HG02763 (cell line): ENCODE data around the gene PTTG1.

Experiments
- ATAC-seq: cut with Tn5 transposase; IDR thresholded peaks from one replicate; pipeline ENCODE4 v1.9.1; 2021; ENCODE audit warnings: mild to moderate bottlenecking, moderate library complexity; ENCODE audit not compliant: unreplicated experiment

PTTG1 gene

DNA sequence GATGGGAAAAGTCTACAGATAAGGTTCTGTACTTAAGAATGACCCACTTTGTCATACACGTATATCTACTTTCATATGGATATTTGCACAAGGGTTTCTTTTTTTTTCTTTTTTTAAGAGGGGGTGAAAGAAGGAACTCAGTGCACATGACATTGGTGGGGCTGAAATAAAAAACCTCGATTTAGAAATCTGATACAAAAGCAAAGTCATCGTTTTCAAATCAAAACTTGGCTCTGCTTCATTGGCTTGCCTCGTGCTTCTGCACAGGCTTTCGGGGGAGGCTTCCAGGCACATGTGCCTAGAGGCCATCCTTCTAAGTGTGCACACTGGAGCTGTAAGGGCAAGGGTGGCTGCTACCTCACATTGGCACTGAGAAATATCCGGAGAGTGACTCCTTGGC, 31.1 kb downstream of the PTTG1 start:
- ATAC-seq: no peak

DNA sequence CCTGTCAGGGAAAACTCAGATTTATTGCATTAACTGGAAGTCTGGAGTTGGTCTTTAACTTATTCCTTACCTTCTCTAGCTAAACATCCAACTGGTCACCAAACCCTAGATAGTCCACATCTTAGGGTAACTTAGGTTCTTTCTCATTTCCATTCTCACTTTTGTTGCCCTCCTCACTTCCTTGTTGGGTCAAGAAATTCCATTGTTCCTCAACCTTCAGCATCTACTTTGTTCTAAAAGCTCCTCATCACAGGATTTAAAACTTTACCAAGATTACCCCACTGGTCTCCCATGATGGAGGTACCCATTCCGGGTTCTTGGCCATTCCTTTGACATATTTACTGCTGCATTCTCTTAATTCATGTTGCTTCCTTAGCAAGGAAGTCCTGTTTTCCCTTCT, 32.1 kb downstream of the PTTG1 start:
- ATAC-seq: no peak

DNA sequence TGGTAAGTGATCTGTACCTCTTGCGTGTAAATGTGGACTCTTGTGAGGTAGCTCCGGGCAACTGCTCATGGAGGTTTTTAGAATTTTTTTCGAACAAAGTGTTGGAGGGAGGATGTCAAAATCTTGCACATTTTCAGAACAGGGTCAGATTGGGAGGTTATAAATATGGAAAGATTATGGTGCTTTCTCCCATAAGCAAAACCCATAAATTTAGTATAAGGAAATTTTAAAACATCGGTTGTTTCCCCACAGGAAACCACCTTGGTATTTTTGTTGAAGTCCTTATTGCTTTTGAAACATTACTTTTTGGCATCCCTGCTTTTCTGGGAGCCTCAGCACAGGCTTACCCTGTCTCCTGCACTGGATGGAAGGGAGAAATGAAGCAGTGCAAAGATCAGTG, 33.9 kb downstream of the PTTG1 start:
- no peak for ATAC-seq

DNA sequence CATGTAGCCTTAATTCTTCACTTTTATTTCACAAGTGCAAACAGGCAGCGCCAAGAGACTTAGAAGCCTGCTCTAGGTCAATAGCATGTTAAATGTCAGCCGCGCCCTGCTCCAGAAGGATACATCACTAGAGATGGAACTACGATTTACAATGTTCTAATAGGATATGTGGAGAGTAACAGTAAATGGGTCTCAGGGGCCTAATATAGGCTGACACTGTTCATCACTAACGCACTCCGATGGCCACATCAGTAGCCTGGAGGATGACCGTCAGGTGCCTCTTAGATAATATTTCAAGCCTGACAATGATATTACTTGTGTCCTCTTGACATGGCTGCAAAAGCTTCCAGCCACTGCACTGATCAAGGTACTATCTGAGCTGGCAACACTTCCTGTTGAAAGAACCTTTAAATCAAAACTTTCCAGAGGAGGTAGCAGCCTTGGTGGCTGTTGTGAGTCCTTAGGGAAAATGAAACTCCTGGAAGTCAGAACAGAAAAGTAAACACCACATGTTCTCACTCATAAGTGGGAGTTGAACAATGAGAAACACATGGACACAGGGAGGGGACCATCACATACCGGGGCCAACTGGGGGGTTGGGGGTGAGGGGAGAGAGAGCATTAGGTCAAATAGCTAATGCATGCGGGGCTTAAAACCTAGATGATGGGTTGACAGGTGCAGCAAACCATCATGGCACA, 35.0 kb downstream of the PTTG1 start:
- no peak for ATAC-seq

DNA sequence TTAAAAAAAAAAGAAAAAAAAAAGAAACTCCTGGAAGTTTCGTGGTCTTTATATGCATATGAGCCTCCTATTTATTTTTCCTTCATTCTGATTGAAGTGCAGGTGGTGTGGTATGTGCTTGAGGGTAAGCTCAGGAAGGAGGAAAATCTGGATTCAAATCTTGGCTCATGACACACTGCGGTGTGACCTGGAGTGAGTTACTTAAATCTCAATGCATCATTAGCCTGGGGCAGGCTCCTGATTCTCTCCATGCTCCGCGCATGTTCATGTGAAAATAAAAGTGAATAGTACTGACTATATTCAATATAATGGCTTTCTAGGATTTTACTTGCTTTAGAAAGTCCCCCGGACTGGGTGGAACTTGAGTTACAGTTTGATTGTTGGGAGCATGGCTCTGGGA, 35.6 kb downstream of the PTTG1 start:
- no peak for ATAC-seq

DNA sequence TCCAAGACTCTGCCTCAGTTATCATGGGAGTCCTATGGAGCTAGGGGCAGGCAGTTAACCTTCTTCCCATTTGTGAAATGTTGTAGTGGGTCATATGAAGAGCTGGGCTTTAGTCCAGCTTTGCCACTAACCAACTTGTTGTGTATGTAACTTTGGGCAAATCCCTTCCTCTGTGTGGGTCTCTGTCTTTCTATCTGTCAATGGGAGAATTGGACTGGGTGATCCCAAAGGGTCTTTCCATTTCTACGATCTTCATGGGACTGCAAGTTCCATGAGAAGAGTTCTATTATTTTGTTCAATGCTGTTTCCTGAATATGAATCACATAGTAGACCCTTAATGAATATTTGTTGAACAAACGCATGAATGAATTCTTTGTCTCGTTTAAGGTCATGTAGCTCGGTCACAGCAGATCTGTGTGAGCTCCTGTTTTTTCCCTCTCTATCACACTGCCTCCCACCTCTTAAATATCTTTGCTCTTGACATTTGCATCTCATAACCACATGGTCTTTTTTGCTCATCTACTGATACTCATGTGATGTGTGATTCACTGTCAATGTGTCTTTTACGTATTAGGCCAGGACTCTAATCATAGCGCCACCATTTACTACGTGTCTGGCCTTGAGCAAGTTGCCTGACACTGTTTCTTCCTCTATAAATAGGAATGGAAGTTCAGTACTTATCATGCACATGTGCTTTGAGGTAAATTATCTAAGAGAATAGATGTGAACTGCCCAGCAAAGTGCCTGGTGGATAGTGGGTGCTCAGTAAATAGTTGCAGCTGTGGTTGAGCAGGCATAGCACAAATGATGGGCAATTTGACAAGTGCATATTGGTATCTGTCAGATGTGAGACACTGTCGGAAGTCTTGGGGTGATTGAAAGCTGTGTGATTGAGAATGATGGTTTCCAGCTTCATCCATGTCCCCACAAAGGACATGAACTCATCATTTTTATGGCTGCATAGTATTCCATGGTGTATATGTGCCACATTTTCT, 37.4 kb downstream of the PTTG1 start:
- ATAC-seq: peak; percentile 75

DNA sequence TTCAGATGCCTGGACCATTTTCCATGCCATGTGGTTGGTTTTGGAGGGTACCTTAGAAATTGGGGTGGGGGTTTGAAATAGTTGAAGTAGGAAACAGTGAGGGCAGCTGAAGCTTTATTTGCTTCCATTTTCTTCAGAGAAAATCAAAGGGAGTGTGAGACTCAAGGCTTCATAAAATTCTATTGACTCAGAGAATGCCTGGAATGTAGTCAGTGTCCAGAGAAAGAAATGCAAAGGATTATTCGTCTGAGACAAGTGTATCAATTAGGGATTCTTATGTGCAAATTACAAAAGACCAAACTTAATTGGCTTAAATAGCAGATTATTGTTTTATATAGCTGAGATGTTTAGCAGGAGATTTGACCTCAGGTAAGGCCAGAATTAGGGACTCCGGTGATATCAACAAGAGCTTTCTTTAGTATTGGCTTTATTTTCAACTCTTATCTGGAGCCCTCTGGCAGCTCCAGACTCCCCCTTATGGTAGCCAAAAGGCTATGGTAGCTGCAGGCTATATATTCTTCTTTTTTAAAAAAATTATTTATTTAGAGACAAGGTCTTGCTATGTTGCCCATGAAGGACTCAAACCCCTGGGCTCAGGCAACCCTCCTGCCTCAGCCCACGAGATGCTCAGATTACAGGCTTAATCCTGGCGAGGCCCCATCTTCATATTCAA, 38.9 kb downstream of the PTTG1 start:
- ATAC-seq: no peak

DNA sequence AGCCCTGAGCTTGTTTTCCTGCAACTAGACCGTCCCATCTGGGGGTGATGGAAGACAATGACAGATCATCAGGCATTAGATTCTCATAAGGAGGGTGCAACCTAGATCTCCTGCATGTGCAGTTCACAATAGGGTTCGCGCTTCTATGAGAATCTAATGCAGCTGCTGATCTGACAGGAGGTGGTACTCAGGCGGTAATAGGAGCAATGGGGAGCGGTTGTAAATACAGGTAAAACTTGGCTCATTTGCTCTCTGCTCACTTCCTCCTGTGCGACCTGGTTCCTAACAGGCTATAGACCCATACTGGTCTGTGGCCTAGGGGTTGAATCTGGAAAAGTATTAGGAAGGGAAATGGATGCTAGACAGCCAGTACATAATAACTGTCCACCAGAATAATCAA, 39.7 kb downstream of the PTTG1 start:
- ATAC-seq: no peak

DNA sequence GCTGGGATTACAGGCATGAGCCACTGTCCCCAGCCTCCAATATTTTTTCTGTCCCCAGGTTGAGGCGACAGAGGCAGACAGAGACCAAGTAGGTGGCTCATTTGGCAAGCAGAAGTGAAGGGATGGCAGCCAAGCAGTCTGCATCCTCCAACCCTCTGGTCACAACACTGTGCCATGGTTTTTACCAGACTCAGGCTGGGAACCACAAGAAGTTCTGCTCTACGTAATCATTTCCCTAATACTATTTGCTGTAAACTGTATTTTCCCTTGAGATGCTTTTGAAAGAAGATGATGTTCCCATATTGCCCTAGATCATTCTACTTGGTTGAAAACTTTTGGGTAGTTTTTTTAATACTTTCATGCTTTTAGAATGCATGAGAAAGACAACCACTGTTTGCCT, 40.5 kb downstream of the PTTG1 start:
- no peak for ATAC-seq

DNA sequence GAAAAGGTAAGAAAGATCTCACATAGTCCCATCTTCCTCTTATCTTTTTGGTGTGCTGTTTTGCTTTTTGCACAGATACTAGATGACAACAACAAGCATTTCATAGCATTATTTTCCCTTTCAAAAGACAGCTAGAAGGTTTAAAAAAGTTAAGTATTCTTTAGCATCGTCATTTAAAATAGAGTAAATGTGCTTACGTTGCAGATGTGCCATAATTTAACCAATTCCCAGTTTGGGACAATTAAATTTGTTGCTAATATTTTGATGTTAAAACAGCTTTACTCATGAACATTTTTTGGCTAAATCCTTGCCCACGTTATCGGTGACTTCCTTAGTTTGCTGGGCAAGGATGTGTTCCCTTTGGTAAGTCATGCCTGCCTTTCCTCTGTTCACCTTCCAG, 41.6 kb downstream of the PTTG1 start:
- ATAC-seq: no peak

DNA sequence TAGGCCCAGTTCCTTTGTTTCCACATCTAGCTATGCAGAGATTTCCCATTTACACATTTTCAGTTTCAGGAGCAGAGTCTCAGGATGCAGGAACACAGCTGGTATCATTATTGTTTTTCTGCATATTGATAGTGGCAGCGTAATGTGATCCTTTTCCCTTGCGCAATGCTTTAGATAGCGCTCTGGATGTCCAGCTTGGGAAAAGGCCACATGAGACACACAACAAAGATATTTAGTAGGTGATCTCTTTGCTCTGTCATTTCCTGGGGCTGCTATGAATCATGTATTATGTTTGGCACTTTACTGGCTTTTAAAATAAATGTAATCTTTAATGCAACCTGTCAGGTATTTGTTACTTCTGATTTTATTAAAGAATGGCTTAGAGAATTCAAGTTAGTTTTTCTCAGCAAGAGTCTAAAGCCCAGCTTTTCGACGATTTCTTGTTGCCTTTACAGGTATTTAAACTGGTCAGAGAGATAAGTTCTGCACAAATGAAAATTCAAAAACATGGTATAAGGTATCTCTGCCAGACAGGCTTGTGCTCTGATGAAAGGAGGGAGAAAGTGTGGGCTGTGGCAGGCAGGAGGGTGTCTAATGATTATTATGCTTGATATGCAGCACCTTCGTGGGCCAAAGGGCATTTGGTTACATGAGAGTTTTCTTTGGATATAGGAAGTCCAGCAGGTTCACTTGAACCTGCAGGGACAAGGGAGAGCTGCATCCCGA, 42.2 kb downstream of the PTTG1 start:
- no peak for ATAC-seq

DNA sequence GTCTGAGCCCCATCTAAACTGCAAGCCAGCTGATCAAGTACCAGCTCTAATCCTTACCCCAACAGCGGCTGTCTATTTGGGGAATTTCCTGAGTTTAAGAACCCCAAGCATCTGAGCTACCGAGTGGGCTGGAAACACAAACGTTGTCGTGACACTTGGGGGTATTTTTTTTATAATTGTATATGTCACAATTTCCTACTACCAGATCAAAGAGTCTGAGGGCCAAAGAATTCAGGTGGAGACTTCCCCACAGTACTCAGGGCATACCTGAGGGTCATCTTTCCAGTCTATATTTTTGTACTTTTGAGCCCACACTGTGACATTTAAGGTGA, 42.8 kb downstream of the PTTG1 start:
- ATAC-seq: no peak

DNA sequence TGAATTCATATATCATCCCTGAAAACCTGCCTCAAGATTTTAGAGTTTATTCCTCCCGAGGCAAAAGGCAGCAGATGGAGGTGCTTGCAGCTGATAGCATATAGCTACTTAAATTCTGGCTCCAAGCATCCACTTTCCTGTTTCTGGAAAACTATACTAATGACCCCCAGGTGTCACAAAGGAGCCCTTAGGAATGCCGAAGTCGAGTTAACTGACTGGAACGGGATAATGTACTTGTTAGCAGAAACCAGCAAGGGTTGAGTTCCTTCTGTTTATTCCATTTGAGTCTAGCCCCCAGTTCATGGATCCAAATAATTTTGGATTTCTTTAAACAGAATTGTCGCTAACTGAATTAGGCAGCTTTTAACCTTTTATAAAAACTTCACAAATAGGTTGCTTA, 44.5 kb downstream of the PTTG1 start:
- no peak for ATAC-seq

DNA sequence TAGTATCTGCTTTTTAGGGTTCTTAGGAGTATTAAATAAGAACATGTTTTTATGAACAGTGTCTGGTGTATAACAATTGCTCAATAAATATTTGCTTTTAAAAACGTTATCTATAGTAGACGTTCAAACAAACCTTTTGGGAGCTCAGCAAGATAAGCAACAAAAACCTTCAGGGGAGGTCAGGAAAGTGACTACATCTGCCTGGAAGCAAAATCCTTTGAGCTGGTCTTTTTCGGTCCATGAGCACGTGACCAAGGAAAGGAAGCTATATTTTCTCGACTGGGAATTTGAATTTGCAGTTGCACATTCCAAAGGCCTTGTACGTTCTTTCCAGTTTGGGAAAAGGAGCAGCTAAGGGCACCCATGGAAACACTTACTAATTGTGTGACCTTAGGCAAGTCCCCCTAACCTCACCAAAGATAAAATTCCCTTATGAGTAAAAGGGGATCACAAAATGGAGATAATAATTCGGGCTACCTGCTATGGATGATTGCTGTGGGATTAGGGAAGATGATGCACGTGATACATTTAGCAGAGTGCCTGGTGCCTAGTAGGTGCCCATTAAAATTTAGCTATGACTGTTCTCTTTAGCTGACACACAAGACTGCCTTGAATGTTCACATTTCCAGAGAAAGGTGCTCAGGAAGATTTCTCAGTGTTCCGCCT, 45.4 kb downstream of the PTTG1 start:
- ATAC-seq: no peak

DNA sequence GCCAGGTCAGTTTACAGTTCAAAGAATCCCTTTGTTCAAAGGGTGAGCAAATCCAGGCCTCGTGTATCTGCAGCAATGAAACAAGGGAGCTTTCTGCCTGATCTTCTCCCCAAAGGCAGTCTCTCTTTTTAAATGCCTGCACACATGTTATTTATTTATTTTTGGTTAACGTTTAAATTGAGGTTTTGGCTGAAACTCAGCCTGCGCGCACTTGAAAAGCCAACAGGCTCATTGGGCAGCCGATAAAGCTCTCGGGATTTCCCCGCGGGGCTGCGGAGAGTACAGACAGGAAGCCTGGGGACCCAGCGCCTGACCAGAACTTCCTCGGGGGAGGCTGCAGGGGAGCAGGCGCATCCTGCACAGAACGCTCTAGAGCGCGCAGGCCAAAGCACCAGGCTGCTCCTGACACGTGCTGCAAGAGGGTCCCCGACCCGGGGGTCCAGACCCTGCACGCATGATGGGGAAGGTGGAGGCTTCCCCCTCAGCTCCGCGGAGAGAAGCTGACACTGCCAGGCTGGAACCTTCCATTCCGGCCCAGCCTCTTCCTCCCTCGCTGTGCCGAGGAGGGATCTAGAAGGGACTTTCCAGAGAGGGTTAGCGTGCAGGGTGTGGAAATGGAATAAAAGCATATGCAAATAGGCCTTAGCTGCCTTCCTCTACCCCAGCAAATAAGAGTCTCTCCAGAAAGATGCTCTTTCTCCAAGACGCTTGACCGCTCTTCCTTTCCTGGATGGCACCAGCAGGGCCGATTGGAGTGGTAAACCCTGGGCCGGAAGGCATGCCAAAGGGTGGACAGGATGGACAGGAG, 46.1 kb downstream of the PTTG1 start:
- ATAC-seq: peak; percentile 92

DNA sequence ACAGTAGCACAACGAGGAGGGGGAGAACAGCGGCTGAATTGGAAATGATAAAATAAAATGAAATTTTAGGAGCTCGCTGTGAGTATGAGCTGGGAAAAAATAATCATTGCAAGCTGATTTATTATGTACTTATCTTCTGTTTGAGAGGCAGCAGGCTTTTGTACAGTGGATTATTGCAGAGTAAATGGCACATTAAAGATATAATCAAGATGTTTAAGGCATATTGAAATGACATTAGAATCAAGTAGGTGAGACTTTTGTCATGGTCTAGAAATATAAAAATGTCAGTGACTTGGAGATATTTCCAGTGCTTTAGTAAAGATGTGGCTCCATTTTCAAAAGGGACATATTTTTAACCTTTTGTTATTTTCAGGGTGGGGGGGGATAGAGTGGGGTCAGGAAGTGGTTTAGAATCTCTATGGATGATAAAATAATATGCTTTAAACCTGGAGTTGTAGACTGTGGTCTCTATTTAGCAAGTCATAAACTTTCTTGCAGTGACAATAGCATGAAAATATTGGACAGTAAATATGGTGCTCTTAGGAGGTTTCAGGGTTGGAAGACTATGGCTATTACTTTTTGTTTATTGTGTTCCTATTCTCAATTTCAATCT, 46.8 kb downstream of the PTTG1 start:
- ATAC-seq: no peak

DNA sequence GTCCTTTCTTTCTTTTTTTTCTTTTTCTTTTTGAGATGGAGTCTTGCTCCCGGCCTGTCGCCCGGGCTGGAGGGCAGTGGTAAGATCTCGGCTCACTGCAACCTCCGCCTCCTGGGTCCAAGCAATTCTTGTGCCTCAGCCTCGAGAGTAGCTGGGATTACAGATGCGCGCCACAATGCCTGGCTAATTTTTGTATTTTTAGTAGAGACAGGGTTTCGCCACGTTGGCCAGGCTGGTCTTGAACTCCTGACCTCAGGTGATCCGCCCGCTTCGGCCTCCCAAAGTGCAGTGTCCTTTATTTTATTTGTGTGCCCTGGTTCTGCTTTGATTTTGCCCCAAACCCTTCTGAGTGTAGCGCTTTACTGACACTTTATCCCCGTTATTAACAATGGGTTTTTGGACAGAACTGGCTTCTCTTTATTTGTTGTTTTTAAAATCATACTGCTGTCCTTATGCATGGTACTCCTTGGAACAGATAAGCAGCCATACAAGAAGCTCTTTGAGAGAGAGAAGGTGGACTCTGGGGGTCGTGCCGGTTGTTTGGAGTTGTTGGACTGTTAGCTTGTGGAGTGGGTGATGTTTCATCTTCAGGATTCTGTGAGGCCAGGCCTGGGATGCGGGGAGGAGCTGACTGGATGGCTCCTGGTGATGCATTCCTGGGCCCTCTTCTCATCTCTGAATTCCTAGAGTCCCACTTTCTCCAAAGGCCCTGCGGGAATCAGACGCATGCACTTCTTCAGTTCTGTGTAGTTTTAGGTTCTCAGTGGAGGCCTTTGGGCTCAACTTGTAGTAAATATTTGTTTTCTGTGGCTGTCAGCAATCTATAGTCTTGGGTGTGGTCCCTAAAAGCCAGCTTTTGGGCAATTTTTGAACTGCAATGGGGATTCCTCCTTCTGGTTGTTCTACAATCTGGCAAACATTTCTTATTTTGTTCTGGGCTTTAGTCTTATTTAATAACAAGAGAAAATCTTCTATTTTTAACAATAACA, 47.8 kb downstream of the PTTG1 start:
- no peak for ATAC-seq
